GM12891 (cell line): ENCODE data around the gene NCKAP5.

Experiments used
- POLR2A ChIP-seq: IDR thresholded peaks from 2 replicates; pipeline ENCODE4 v1.6.1; 2011; ENCODE audit warnings: low read depth, low read length, control low read depth
- POLR2AphosphoS5 ChIP-seq: IDR thresholded peaks from 2 replicates; pipeline ENCODE4 v1.6.1; 2011; ENCODE audit warnings: low read depth, low read length, control low read depth
- TAF1 ChIP-seq: IDR thresholded peaks from 2 replicates; pipeline ENCODE4 v1.6.1; 2011; ENCODE audit warnings: low read depth, low read length, control low read depth

DNA sequence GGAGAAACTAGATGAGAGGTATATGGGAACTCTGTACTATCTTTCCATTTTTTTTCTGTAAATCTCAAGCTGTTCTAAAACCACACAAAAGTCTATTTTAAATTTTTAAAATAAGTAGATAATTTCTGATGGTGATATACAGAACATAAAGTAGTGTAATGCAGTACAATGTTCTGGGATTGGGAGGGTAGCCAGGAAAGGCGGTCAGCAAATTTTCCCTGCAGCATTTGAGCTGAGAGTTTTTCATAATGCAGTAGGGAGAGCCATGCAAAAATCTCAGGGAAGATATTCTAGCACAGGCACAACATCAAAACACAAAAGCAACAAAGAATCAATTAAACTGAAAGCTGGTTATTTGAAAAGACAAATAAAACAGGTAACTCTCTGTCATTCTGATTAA, 141.5 kb downstream of the NCKAP5 start:
- TF ChIP-seq TAF1: no peak
- TF ChIP-seq POLR2A: no peak
- TF ChIP-seq POLR2AphosphoS5: no peak
